Right lobe of liver (tissue), 4 donors: ENCODE results near the gene ADGRB3.

ENCODE experiments used
- CTCF ChIP-seq, 4 donors: fragments of 200-600 bp in 3 of 4; fragments of 450-650 bp in 1 of 4; IDR thresholded peaks; one replicate each; pipeline versions ENCODE4 v1.5.1 to v1.8.0; 2016 to 2022; ENCODE audit warnings: antibody characterized with exemption in 4 of 4, mild to moderate bottlenecking in 2 of 4
- POLR2A ChIP-seq: fragments of 450-650 bp; IDR thresholded peaks from one replicate; pipeline ENCODE4 v1.6.1; 2017; ENCODE audit warnings: antibody characterized with exemption, mild to moderate bottlenecking
- donor health status: DM: no; HTN: no; CAD: no.
- donor health status: DM: no; HTN: no; CAD: no.
- donor health status: DM: no; HTN: yes; CAD: no.

- no peak for TF ChIP-seq CTCF (IDR thresholded peaks at IDR 0.05)
- TF ChIP-seq POLR2A = no peak
Observed at GRCh38 chr6:68654134-68654533, 19.1 kb downstream of the ADGRB3 start.
